OCI-LY3 (cell line): Measurements from ENCODE around the gene CYYR1.

Source experiments
- EZH2phosphoT487 ChIP-seq: fragments of 200-600 bp; shearing (Covaris generic); IDR thresholded peaks from 2 replicates; pipeline ENCODE4 v1.6.1; 2018; ENCODE audit warnings: antibody characterized with exemption, mixed run types, low read depth
- TF ChIP-seq, protein P1 (sequence below): fragments of 200-600, 300-600 bp; sonication (generic); IDR thresholded peaks from 2 replicates; pipeline ENCODE4 v1.5.1; 2014; ENCODE audit warnings: antibody characterized with exemption, low read length, low read depth

DNA sequence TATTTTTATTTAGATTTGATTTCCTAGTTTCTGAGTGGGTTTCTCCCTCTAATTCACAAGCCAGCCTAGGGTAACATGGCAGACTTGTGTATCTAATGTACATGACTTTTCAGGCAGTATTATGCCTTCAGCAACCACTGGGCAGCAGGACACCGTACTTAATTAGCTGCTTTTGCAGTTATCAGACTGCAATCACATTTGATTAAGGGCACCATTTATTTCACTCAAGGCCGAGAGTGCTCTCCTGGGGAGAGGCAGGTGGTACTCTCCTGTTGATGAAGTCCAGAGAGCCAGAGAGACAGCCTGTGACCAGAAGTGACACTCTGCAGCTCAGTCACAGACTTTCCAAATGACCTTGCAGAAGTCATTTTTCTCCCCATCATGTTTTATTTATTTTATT lies 18.7 kb downstream of the CYYR1 start:
- TF ChIP-seq, protein P1, sequence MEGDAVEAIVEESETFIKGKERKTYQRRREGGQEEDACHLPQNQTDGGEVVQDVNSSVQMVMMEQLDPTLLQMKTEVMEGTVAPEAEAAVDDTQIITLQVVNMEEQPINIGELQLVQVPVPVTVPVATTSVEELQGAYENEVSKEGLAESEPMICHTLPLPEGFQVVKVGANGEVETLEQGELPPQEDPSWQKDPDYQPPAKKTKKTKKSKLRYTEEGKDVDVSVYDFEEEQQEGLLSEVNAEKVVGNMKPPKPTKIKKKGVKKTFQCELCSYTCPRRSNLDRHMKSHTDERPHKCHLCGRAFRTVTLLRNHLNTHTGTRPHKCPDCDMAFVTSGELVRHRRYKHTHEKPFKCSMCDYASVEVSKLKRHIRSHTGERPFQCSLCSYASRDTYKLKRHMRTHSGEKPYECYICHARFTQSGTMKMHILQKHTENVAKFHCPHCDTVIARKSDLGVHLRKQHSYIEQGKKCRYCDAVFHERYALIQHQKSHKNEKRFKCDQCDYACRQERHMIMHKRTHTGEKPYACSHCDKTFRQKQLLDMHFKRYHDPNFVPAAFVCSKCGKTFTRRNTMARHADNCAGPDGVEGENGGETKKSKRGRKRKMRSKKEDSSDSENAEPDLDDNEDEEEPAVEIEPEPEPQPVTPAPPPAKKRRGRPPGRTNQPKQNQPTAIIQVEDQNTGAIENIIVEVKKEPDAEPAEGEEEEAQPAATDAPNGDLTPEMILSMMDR, result no peak
- no peak for TF ChIP-seq EZH2phosphoT487
